Left forelimb (tissue), 1 donor: ENCODE results near the gene MAP2K1.

ENCODE experiments used
- DNase-seq: peaks from one replicate; pipeline ENCODE4 v3.0.0-alpha.2; 2018; ENCODE audit warnings: low spot score

MAP2K1 gene

GRCh38 chr15:66394472-66394871, 7.8 kb downstream of the MAP2K1 start:
- DNase-seq, result no peak

- no peak for DNase-seq
Measured at GRCh38 chr15:66394915-66395314, 8.2 kb downstream of the MAP2K1 start.

- no peak for DNase-seq
Measured at GRCh38 chr15:66399276-66399675, 12.6 kb downstream of the MAP2K1 start.

- DNase-seq, result no peak
Measured at GRCh38 chr15:66400351-66400774, 13.7 kb downstream of the MAP2K1 start.

- DNase-seq, result no peak
Measured at GRCh38 chr15:66401130-66402021, 14.7 kb downstream of the MAP2K1 start.

- DNase-seq, result no peak
Measured at GRCh38 chr15:66402761-66403284, 16.1 kb downstream of the MAP2K1 start.

GRCh38 chr15:66403323-66403722, 16.6 kb downstream of the MAP2K1 start:
- no peak for DNase-seq

GRCh38 chr15:66404122-66404521, 17.4 kb downstream of the MAP2K1 start:
- DNase-seq, result no peak

GRCh38 chr15:66404532-66404931, 17.8 kb downstream of the MAP2K1 start:
- DNase-seq, result no peak

- DNase-seq, result no peak
Measured at GRCh38 chr15:66405007-66405406, 18.3 kb downstream of the MAP2K1 start.

GRCh38 chr15:66405615-66406014, 18.9 kb downstream of the MAP2K1 start:
- DNase-seq, result no peak

- no peak for DNase-seq
Measured at GRCh38 chr15:66408254-66408653, 21.5 kb downstream of the MAP2K1 start.

- no peak for DNase-seq
Measured at GRCh38 chr15:66408675-66409282, 22.1 kb downstream of the MAP2K1 start.

- DNase-seq, result no peak
Measured at GRCh38 chr15:66409565-66410108, 22.9 kb downstream of the MAP2K1 start.

GRCh38 chr15:66411190-66411589, 24.5 kb downstream of the MAP2K1 start:
- DNase-seq, result no peak

- DNase-seq, result no peak
Measured at GRCh38 chr15:66412220-66412619, 25.5 kb downstream of the MAP2K1 start.

GRCh38 chr15:66413579-66413978, 26.9 kb downstream of the MAP2K1 start:
- no peak for DNase-seq

GRCh38 chr15:66415360-66415759, 28.6 kb downstream of the MAP2K1 start:
- no peak for DNase-seq

GRCh38 chr15:66417736-66418135, 31.0 kb downstream of the MAP2K1 start:
- no peak for DNase-seq

GRCh38 chr15:66419471-66419870, 32.8 kb downstream of the MAP2K1 start:
- no peak for DNase-seq

- no peak for DNase-seq
Measured at GRCh38 chr15:66422347-66422746, 35.6 kb downstream of the MAP2K1 start.

- DNase-seq, result no peak
Measured at GRCh38 chr15:66423149-66423548, 36.4 kb downstream of the MAP2K1 start.
